ENCODE measurements around the gene LRRC25. TPM values are rescaled to one million over a fixed set of nuclear protein-coding genes. Genes with fewer than 3 reads are reported as not detected.
"Not testable (repeated sequence)": the region's sequence is repeated elsewhere in the genome, so short reads cannot be mapped to it uniquely, and the experiment has no call there.

The LRRC25 gene
- total RNA-seq, 1 donor from 2014 or later: not detected

DNA sequence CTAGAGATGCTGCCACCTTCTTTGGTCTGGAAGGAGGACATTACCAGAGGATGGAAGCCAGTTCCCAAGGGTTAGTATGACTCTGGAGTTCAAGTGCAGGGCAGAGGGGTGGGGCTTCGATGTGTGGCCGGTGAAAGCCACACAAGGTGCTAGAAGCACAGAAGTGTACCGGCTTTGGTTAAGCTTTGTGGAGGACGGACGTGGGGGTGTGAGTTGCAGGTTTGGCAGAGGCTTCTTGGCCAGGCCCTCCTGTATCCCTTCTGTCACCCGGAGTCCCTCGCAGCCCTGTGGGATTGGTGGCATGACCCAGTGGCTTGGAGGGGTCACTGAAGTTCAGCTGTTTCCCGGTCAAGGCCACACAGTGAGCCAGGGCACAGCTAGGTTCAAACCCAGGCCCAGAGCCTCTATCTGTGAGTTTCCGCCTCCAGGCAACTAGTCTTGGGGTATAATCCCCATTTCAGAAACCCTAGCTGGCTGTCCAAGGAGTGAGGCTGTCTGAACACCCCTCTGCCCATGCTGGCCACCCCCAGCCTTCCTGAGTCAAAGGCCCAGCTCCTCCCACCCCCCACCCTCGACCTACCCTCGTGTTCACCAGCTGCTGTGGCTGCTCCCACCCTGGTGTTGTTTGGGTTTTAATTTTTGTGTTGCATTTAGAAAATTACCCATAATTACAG is 17.2 kb upstream of the LRRC25 start:
- TF ChIP-seq, protein P1, sequence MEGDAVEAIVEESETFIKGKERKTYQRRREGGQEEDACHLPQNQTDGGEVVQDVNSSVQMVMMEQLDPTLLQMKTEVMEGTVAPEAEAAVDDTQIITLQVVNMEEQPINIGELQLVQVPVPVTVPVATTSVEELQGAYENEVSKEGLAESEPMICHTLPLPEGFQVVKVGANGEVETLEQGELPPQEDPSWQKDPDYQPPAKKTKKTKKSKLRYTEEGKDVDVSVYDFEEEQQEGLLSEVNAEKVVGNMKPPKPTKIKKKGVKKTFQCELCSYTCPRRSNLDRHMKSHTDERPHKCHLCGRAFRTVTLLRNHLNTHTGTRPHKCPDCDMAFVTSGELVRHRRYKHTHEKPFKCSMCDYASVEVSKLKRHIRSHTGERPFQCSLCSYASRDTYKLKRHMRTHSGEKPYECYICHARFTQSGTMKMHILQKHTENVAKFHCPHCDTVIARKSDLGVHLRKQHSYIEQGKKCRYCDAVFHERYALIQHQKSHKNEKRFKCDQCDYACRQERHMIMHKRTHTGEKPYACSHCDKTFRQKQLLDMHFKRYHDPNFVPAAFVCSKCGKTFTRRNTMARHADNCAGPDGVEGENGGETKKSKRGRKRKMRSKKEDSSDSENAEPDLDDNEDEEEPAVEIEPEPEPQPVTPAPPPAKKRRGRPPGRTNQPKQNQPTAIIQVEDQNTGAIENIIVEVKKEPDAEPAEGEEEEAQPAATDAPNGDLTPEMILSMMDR (IDR thresholded peaks at IDR 0.05; ENCODE audit: unreplicated experiment): no peak
- peaks cover 49% of the 10 kb centered on the region for H3K4me1 Mint-ChIP-seq
- peak overlapping the region; percentile 84 for H3K27ac Mint-ChIP-seq
- no peak for DNase-seq (ENCODE audit: low spot score in 2 of 2, unreplicated experiment in 2 of 2)
- H3K36me3 Mint-ChIP-seq: no peaks in the 10 kb centered on the region
- H3K4me3 Mint-ChIP-seq: peak overlapping the region; percentile 33
- H3K27me3 Mint-ChIP-seq (ENCODE audit: low read depth): no peaks in the 10 kb centered on the region
- no peaks in the 10 kb centered on the region for H3K9me3 Mint-ChIP-seq

DNA sequence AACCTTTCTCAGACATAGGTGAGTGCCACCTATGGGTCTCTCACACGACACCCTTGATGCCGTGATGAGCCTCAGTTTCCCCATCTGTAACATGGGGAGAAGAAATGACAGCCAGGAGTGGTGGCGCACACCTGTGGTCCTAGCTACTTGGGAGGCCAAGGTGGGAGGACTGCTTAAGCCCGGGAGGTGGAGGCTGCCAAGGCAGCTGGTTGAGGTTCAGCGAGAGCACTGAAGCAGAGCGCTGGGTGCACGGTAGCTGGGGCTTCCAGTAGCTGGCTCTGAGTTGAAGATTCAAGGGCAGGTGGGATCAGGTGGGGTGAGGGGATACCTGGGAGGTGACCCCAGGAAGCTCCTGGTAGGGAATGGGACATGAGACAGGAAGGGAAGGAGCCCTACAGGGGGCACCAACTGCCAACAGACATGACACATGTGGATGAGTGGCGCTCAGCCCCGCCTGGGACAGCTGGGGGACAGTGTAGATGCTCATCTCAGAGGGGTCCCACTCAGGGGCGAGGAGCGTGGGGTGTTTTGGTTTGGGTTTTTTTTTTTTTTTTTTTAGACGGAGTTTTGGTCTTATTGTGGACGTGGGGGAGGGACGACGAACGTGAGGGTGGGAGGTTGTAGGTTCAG is 15.3 kb upstream of the LRRC25 start:
- Mint-ChIP-seq H3K27ac (no peak overlapping the region), H3K4me3 (no peak overlapping the region), H3K9me3 (no peaks in the 10 kb centered on the region), H3K4me1 (peaks cover 37% of the 10 kb centered on the region), H3K27me3 (ENCODE audit: low read depth) (no peaks in the 10 kb centered on the region), H3K36me3 (no peaks in the 10 kb centered on the region)
- DNase-seq (ENCODE audit: low spot score in 2 of 2, unreplicated experiment in 2 of 2): no peak
- TF ChIP-seq, protein P1 (IDR thresholded peaks at IDR 0.05; ENCODE audit: unreplicated experiment): no peak

DNA sequence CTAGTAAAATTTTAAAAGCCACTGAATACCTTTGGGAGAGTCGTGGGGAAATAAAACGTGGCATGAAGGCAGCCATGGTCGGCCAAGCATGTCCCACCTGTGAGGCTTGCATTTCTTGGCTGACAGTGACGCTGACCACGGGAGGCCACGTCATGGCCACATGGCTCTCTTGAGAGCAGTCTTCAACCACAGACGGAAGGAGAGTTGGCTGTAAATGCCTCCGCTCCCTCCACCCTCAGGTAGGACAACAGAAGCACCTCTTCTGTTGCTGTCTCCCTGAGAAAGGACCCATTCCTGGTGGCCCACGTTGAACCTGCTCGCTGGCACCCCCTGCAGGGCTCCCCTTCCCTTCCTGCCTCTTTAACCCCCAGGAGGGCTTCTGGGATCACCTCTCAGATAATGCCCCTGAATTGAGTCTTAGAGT is 10.6 kb upstream of the LRRC25 start:
- TF ChIP-seq, protein P1 (IDR thresholded peaks at IDR 0.05; ENCODE audit: unreplicated experiment): no peak
- Mint-ChIP-seq H3K27me3 (ENCODE audit: low read depth) (no peaks in the 10 kb centered on the region), H3K9me3 (no peaks in the 10 kb centered on the region), H3K4me3 (no peak overlapping the region), H3K36me3 (no peaks in the 10 kb centered on the region), H3K27ac (no peak overlapping the region), H3K4me1 (peaks cover 7% of the 10 kb centered on the region)
- no peak for DNase-seq (ENCODE audit: low spot score in 2 of 2, unreplicated experiment in 2 of 2)

DNA sequence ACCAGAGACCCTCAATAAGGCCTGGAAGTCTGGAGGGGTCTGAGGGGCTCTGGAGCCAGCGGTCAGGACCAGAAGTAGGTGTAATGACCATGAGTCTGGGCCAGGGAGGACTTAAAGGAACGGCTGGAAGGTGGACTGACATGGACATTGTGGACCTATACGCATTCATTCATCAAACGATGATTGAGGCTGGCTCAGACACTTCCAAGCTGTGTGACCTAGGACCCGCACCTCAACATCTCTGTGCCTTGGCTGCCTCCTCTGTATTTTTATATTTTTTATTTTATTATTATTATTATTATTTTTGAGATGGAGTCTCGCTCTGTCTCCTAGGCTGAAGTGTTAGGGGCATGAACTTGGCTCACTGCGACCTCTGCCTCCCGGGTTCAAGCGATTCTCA is 9.3 kb upstream of the LRRC25 start:
- Mint-ChIP-seq H3K4me1 (peaks cover 18% of the 10 kb centered on the region), H3K27ac (no peak overlapping the region), H3K4me3 (no peak overlapping the region), H3K27me3 (ENCODE audit: low read depth) (no peaks in the 10 kb centered on the region), H3K36me3 (no peaks in the 10 kb centered on the region), H3K9me3 (no peaks in the 10 kb centered on the region)
- no peak for DNase-seq (ENCODE audit: low spot score in 2 of 2, unreplicated experiment in 2 of 2)
- TF ChIP-seq, protein P1 (IDR thresholded peaks at IDR 0.05; ENCODE audit: unreplicated experiment): no peak

DNA sequence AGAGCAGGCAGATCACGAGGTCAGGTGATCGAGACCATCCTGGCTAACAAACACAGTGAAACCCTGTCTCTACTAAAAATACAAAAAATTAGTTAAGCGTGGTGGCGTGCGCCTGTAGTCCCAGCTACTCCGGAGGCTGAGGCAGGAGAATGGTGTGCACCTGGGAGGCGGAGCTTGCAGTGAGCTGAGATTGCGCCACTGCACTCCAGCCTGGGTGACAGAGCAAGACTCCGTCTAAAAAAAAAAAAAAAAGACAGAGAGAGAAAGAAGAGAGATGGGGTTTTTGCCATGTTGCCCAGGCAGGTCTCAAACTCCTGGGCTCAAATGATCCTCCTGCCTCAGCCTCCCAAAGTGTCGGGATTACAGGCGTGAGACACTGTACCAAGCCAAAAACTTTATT is 8.3 kb upstream of the LRRC25 start:
- H3K4me3 Mint-ChIP-seq; H3K36me3 Mint-ChIP-seq; H3K27ac Mint-ChIP-seq; H3K9me3 Mint-ChIP-seq; H3K27me3 Mint-ChIP-seq (ENCODE audit: low read depth); DNase-seq (ENCODE audit: low spot score in 2 of 2, unreplicated experiment in 2 of 2): not testable (repeated sequence)
- peaks cover 19% of the 10 kb centered on the region for H3K4me1 Mint-ChIP-seq

DNA sequence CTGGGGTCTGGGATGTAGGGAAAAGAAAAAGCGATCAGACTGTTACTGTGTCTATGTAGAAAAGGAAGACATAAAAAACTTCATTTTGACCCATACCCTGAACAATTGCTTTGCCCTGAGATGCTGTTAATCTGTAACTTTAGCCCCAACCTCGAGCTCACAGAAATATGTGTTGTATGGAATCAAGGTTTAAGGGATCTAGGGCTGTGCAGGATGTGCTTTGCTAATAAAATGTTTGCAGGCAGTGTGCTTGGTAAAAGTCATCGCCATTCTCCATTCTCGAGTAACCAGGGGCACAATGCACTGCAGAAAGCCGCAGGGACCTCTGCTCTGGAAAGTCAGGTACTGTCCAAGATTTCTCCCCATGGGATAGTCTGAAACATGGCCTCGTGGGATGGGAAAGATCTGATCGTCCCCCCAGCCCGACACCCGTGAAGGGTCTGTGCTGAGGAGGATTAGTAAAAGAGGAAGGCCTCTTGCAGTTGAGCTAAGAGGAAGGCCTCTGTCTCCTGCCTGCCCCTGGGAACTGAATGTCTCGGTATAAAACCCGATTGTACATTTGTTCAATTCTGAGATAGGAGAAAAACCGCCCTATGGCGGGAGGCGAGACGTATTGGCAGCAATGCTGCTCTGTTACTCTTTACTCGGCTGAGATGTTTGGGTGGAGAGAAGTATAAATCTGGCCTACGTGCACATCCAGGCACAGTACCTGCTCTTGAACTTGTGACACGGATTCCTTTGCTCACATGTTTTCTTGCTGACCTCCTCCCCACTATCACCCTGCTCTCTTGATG is 5.2 kb upstream of the LRRC25 start:
- not testable (repeated sequence) for H3K9me3 Mint-ChIP-seq; DNase-seq (ENCODE audit: low spot score in 2 of 2, unreplicated experiment in 2 of 2); H3K36me3 Mint-ChIP-seq; H3K27me3 Mint-ChIP-seq (ENCODE audit: low read depth); H3K4me3 Mint-ChIP-seq
- peaks cover 14% of the 10 kb centered on the region for H3K4me1 Mint-ChIP-seq
- peak overlapping the region; percentile 82 for H3K27ac Mint-ChIP-seq

Data from mesothelial cell of epicardium (in vitro differentiated cells).